GM23248 (cell line): Measurements from ENCODE around the gene CTAG1A. TPM values are rescaled to one million over a fixed set of nuclear protein-coding genes. Genes with fewer than 3 reads are reported as not detected.
"Not testable (repeated sequence)": the region's sequence is repeated elsewhere in the genome, so short reads cannot be mapped to it uniquely, and the experiment has no call there.

ENCODE experiments used
- DNase-seq: peaks from one replicate; pipeline ENCODE4 v3.0.0-alpha.2; 2015
- H2AFZ ChIP-seq: fragments of 200-600 bp; sonication (generic); 2 replicates; pipeline ENCODE4 v1.6.1; 2016; ENCODE audit warnings: antibody characterized with exemption
- H3F3A ChIP-seq: fragments of 200-600 bp; sonication (generic); 2 replicates; pipeline ENCODE4 v1.6.1; 2016; ENCODE audit warnings: mild to moderate bottlenecking, antibody characterized with exemption, mixed run types; ENCODE audit not compliant: insufficient read depth
- H3K27ac ChIP-seq: fragments of 200-600 bp; sonication (generic); 2 replicates; pipeline ENCODE4 v1.5.1; 2016; ENCODE audit warnings: mild to moderate bottlenecking
- H3K27me3 ChIP-seq: fragments of 200-600 bp; sonication (generic); replicated peaks from 2 replicates; pipeline ENCODE4 v1.6.1; 2016; ENCODE audit warnings: mild to moderate bottlenecking; ENCODE audit not compliant: insufficient read depth
- H3K36me3 ChIP-seq: fragments of 200-600 bp; sonication (generic); 2 replicates; pipeline ENCODE4 v1.6.1; 2016; ENCODE audit warnings: low read depth, mild to moderate bottlenecking
- H3K4me1 ChIP-seq: fragments of 200-600 bp; sonication (generic); 2 replicates; pipeline ENCODE4 v1.6.1; 2016; ENCODE audit warnings: mild to moderate bottlenecking; ENCODE audit not compliant: insufficient read depth
- H3K4me2 ChIP-seq: fragments of 200-600 bp; sonication (generic); one replicate; pipeline ENCODE4 v1.6.1; 2016; ENCODE audit warnings: mild to moderate bottlenecking; ENCODE audit not compliant: unreplicated experiment
- H3K4me3 ChIP-seq: fragments of 200-600 bp; sonication (generic); 2 replicates; pipeline ENCODE4 v1.5.1; 2016; ENCODE audit warnings: mild to moderate bottlenecking
- H3K79me2 ChIP-seq: fragments of 200-600 bp; sonication (generic); 2 replicates; pipeline ENCODE4 v1.6.1; 2016; ENCODE audit warnings: mild to moderate bottlenecking; ENCODE audit not compliant: insufficient read depth
- H3K9ac ChIP-seq: fragments of 200-600 bp; sonication (generic); 2 replicates; pipeline ENCODE4 v1.6.1; 2016; ENCODE audit warnings: mild to moderate bottlenecking
- H3K9me2 ChIP-seq: fragments of 200-600 bp; sonication (generic); 2 replicates; pipeline ENCODE4 v1.6.1; 2016; ENCODE audit warnings: mixed run types, mild to moderate bottlenecking, moderate library complexity; ENCODE audit not compliant: insufficient read depth
- H3K9me3 ChIP-seq: fragments of 200-600 bp; sonication (generic); one replicate; pipeline ENCODE4 v1.6.1; 2017; ENCODE audit warnings: low read depth
- H4K20me1 ChIP-seq: fragments of 200-600 bp; sonication (generic); 2 replicates; pipeline ENCODE4 v1.6.0; 2016; ENCODE audit not compliant: insufficient read depth
- WGBS, 2 experiments: methylation state at CpG; one replicate each; pipeline ENCODE4 v1.1.6; 2015 to 2017; ENCODE audit warnings: low lambda C conversion rate in 2 of 2, low coverage in 1 of 2; ENCODE audit errors: missing lambda C conversion rate in 2 of 2; 5-methylcytosine and 5-hydroxymethylcytosine counted together
- in situ Hi-C: fragments of 300-500 bp; cut with MboI; formaldehyde crosslinking; loops from 2 replicates; pipeline ENCODE4 v1.15.0; 2020
- polyA plus RNA-seq: library from polyadenylated mRNA; unstranded; fragments of >200 nt; fragmentation: Nextera tagmentation; extraction: Ambion mirVana; gene quantifications from 2 replicates; pipeline ENCODE4 v1.2.1, GENCODE V29; 2016
- small RNA-seq: library from RNA; depleted of rRNA; stranded (forward); fragments of <200 nt; gene quantifications from one replicate; pipeline ENCODE3, GENCODE V24; 2014; ENCODE audit warnings: low read depth, low replicate concordance
- total RNA-seq: library from RNA; depleted of rRNA; stranded (reverse); fragments of >200 nt; shearing (Covaris generic); gene quantifications from 2 replicates; pipeline ENCODE4 v1.2.3, GENCODE V29; 2014; rRNA removed

The CTAG1A gene
- total and polyA plus RNA-seq, 2 experiments from 2014 or later, result not detected

DNA sequence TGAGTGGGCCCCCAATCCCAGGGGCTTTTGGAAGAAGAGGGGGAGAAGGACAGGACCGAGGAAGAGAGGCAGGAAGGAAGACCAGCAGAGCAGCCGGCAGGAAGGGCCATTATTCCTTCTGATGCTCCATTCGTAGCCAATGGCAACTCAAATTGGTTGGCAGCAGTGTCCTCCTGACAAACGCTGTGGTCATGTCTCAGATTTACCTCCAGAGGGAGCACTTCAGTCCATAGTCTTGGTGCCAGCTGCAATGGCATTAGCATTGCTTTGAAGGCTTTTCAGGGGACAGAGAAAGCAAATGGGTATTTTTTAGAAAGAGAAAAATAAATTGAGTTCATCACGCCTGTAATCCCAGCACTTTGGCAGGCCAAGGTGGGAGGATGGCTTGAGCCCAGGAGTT, 44.0 kb downstream of the CTAG1A start:
- H2AFZ ChIP-seq, H3F3A ChIP-seq, H3K4me2 ChIP-seq, H3K9me3 ChIP-seq, H3K4me1 ChIP-seq, H3K9me2 ChIP-seq, DNase-seq, H3K36me3 ChIP-seq, H3K27me3 ChIP-seq, H3K4me3 ChIP-seq, H4K20me1 ChIP-seq, H3K27ac ChIP-seq, H3K9ac ChIP-seq, in situ Hi-C loops, H3K79me2 ChIP-seq: not testable (repeated sequence)
- WGBS, 2 experiments, result no CpG with 5 or more reads among the region's 5 CpGs

DNA sequence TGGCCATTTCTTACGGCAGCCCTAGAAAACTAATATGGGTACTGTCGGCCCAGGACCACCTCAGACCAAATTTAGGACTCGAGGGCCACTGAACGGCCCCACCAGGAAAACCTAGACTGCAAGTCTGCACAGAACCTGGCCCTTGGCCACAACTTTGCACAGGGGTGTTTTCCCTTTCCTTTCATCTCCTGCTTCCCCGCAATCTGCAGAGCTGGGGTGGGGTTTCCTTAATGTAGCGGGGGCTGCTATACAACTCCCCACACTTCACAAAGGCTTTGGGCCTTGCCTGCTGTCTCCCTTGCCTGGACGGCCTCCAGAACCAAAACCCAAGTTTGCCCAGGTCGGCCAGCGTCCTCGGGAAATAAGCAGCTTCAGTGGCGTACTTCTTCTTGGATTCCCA, 46.0 kb downstream of the CTAG1A start:
- H3K4me3 ChIP-seq, H3K27ac ChIP-seq, H3K79me2 ChIP-seq, H3K4me1 ChIP-seq, H3F3A ChIP-seq, H3K9me3 ChIP-seq, in situ Hi-C loops, H3K9ac ChIP-seq, H3K27me3 ChIP-seq, H3K4me2 ChIP-seq, H3K36me3 ChIP-seq, H2AFZ ChIP-seq, H3K9me2 ChIP-seq, DNase-seq, H4K20me1 ChIP-seq: not testable (repeated sequence)
- WGBS, 2 experiments, result no CpG with 5 or more reads among the region's 11 CpGs

GRCh38 chrX:154633661-154634060, 48.7 kb downstream of the CTAG1A start:
- H3K79me2 ChIP-seq, H3K9ac ChIP-seq, in situ Hi-C loops, H3K27me3 ChIP-seq, H3F3A ChIP-seq, H3K4me3 ChIP-seq, H3K4me1 ChIP-seq, H3K36me3 ChIP-seq, H4K20me1 ChIP-seq, H3K9me2 ChIP-seq, H3K27ac ChIP-seq, H3K9me3 ChIP-seq, H3K4me2 ChIP-seq, DNase-seq, H2AFZ ChIP-seq: not testable (repeated sequence)
- WGBS, 2 experiments, result no CpG with 5 or more reads among the region's 11 CpGs

Small RNA genes lying within 50 kb of the gene (small RNA-seq; reads per million reads assigned to genes)
- not detected for gene AC244090.1
- not detected for gene AC244107.2

Other genes with a start within 250 kb of the CTAG1A start
- gene FLNA, start 210.5 kb upstream of the CTAG1A start, total RNA-seq, result 2,857 and 2,903 TPM in 2 replicates
- 1,377 and 1,379 TPM in 2 replicates for gene FLNA, start 210.5 kb upstream of the CTAG1A start, polyA plus RNA-seq
- gene EMD, start 205.8 kb upstream of the CTAG1A start, total RNA-seq, result 39.7 TPM in 2 replicates
- gene EMD, start 205.8 kb upstream of the CTAG1A start, polyA plus RNA-seq, result 86.6 and 96.0 TPM in 2 replicates
- gene RPL10, start 186.8 kb upstream of the CTAG1A start, total RNA-seq, result 3,014 and 6,561 TPM in 2 replicates
- gene RPL10, start 186.8 kb upstream of the CTAG1A start, polyA plus RNA-seq, result 1,381 and 1,435 TPM in 2 replicates
- gene DNASE1L1, start 175.9 kb upstream of the CTAG1A start, total RNA-seq, result 60.7 TPM in 2 replicates
- gene DNASE1L1, start 175.9 kb upstream of the CTAG1A start, polyA plus RNA-seq, result 16.6 and 17.0 TPM in 2 replicates
- gene TAFAZZIN, start 173.6 kb upstream of the CTAG1A start, total RNA-seq, result 17.6 and 38.8 TPM in 2 replicates
- 18.2 and 20.5 TPM in 2 replicates for gene TAFAZZIN, start 173.6 kb upstream of the CTAG1A start, polyA plus RNA-seq
- gene ATP6AP1, start 156.5 kb upstream of the CTAG1A start, total RNA-seq, result 73.2 and 87.8 TPM in 2 replicates
- gene ATP6AP1, start 156.5 kb upstream of the CTAG1A start, polyA plus RNA-seq, result 156 and 158 TPM in 2 replicates
- gene GDI1, start 148.0 kb upstream of the CTAG1A start, total RNA-seq, result 196 and 228 TPM in 2 replicates
- 82.2 and 87.1 TPM in 2 replicates for gene GDI1, start 148.0 kb upstream of the CTAG1A start, polyA plus RNA-seq
- gene FAM50A, start 141.0 kb upstream of the CTAG1A start, total RNA-seq, result 52.5 and 54.7 TPM in 2 replicates
- gene FAM50A, start 141.0 kb upstream of the CTAG1A start, polyA plus RNA-seq, result 122 and 125 TPM in 2 replicates
- 25.9 and 30.7 TPM in 2 replicates for gene PLXNA3, start 126.9 kb upstream of the CTAG1A start, total RNA-seq
- 26.7 and 35.1 TPM in 2 replicates for gene PLXNA3, start 126.9 kb upstream of the CTAG1A start, polyA plus RNA-seq
- 42.9 and 44.0 TPM in 2 replicates for gene LAGE3, start 105.9 kb upstream of the CTAG1A start, total RNA-seq
- 49.2 and 49.7 TPM in 2 replicates for gene LAGE3, start 105.9 kb upstream of the CTAG1A start, polyA plus RNA-seq
- 36.8 and 53.0 TPM in 2 replicates for gene UBL4A, start 98.5 kb upstream of the CTAG1A start, total RNA-seq
- gene UBL4A, start 98.5 kb upstream of the CTAG1A start, polyA plus RNA-seq, result 42.4 and 45.2 TPM in 2 replicates
- gene SLC10A3, start 94.5 kb upstream of the CTAG1A start, total RNA-seq, result 48.3 and 61.0 TPM in 2 replicates
- 49.4 and 50.8 TPM in 2 replicates for gene SLC10A3, start 94.5 kb upstream of the CTAG1A start, polyA plus RNA-seq
- gene FAM3A, start 68.9 kb upstream of the CTAG1A start, total RNA-seq, result 27.8 and 43.6 TPM in 2 replicates
- gene FAM3A, start 68.9 kb upstream of the CTAG1A start, polyA plus RNA-seq, result 35.2 and 35.7 TPM in 2 replicates
- gene G6PD, start 38.3 kb upstream of the CTAG1A start, total RNA-seq, result 55.0 and 66.0 TPM in 2 replicates
- 42.5 and 44.3 TPM in 2 replicates for gene G6PD, start 38.3 kb upstream of the CTAG1A start, polyA plus RNA-seq
- 18.0 and 25.9 TPM in 2 replicates for gene IKBKG, start 37.5 kb upstream of the CTAG1A start, total RNA-seq
- gene IKBKG, start 37.5 kb upstream of the CTAG1A start, polyA plus RNA-seq, result 26.2 and 29.5 TPM in 2 replicates
- not detected in 2 replicates for gene CTAG1B, start 34.1 kb downstream of the CTAG1A start, total RNA-seq
- gene CTAG1B, start 34.1 kb downstream of the CTAG1A start, polyA plus RNA-seq, result not detected in 2 replicates
- gene CTAG2, start 68.4 kb downstream of the CTAG1A start, total RNA-seq, result not detected in 2 replicates
- not detected in 2 replicates for gene CTAG2, start 68.4 kb downstream of the CTAG1A start, polyA plus RNA-seq
- gene GAB3, start 165.9 kb downstream of the CTAG1A start, total RNA-seq, result 0.25 and 0.76 TPM in 2 replicates
- gene GAB3, start 165.9 kb downstream of the CTAG1A start, polyA plus RNA-seq, result 0.89 and 1.0 TPM in 2 replicates
- gene DKC1, start 177.7 kb downstream of the CTAG1A start, total RNA-seq, result 30.0 and 40.1 TPM in 2 replicates
- 41.3 and 42.9 TPM in 2 replicates for gene DKC1, start 177.7 kb downstream of the CTAG1A start, polyA plus RNA-seq
- 16.7 and 22.7 TPM in 2 replicates for gene MPP1, start 220.4 kb downstream of the CTAG1A start, total RNA-seq
- 16.6 and 17.4 TPM in 2 replicates for gene MPP1, start 220.4 kb downstream of the CTAG1A start, polyA plus RNA-seq
- not detected in 2 replicates for gene SMIM9, start 249.5 kb downstream of the CTAG1A start, total RNA-seq
- gene SMIM9, start 249.5 kb downstream of the CTAG1A start, polyA plus RNA-seq, result not detected in 2 replicates